Neural progenitor cell (in vitro differentiated cells): Measurements from ENCODE around the gene OSGIN1. TPM values are rescaled to one million over a fixed set of nuclear protein-coding genes. Genes with fewer than 3 reads are reported as not detected.
A peak's percentile ranks its signal among the peaks of the same experiment; 100 is the strongest.

Experiments
- DNase-seq: peaks from one replicate; pipeline ENCODE4 v3.0.0-alpha.2; 2016; ENCODE audit warnings: low spot score
- H2AFZ ChIP-seq: fragments of 200-600 bp; sonication (generic); replicated peaks from 2 replicates; pipeline ENCODE4 v1.6.1; 2016; ENCODE audit warnings: antibody characterized with exemption
- H3F3A ChIP-seq: fragments of 200-600 bp; sonication (generic); 2 replicates; pipeline ENCODE4 v1.6.1; 2016; ENCODE audit warnings: antibody characterized with exemption, low read depth
- H3K27ac ChIP-seq: fragments of 200-600 bp; sonication (generic); 2 replicates; pipeline ENCODE4 v1.5.1; 2016; ENCODE audit warnings: mild to moderate bottlenecking
- H3K27me3 ChIP-seq: fragments of 200-600 bp; sonication (generic); 2 replicates; pipeline ENCODE4 v1.6.1; 2016; ENCODE audit warnings: mild to moderate bottlenecking, moderate library complexity
- H3K36me3 ChIP-seq: fragments of 200-600 bp; sonication (generic); 2 replicates; pipeline ENCODE4 v1.5.1; 2016
- H3K4me1 ChIP-seq: fragments of 200-600 bp; sonication (generic); 2 replicates; pipeline ENCODE4 v1.6.1; 2016; ENCODE audit warnings: mixed run types
- H3K4me2 ChIP-seq: fragments of 200-600 bp; sonication (generic); 2 replicates; pipeline ENCODE4 v1.6.1; 2016
- H3K4me3 ChIP-seq: fragments of 200-600 bp; sonication (generic); 2 replicates; pipeline ENCODE4 v1.5.1; 2016
- H3K79me2 ChIP-seq: fragments of 200-600 bp; sonication (generic); 2 replicates; pipeline ENCODE4 v1.6.1; 2016; ENCODE audit warnings: low read depth
- H3K9ac ChIP-seq: fragments of 200-600 bp; sonication (generic); 2 replicates; pipeline ENCODE4 v1.6.1; 2016
- H3K9me3 ChIP-seq: fragments of 200-600 bp; sonication (generic); 2 replicates; pipeline ENCODE4 v1.5.1; 2016; ENCODE audit warnings: low read depth
- H4K20me1 ChIP-seq: fragments of 200-600 bp; sonication (generic); 2 replicates; pipeline ENCODE4 v1.6.1; 2016; ENCODE audit warnings: low read depth
- H3K27ac Mint-ChIP-seq: 3 replicates; pipeline ENCODE4 v1.8.0; 2021; ENCODE audit warnings: mixed read lengths
- H3K27me3 Mint-ChIP-seq: 2 replicates; pipeline ENCODE4 v1.8.0; 2022; ENCODE audit warnings: low read depth, mild to moderate bottlenecking, inconsistent platforms, moderate library complexity, mixed read lengths; ENCODE audit not compliant: insufficient read depth
- H3K36me3 Mint-ChIP-seq: 3 replicates; pipeline ENCODE4 v1.8.0; 2021; ENCODE audit warnings: mixed read lengths
- H3K4me1 Mint-ChIP-seq: 3 replicates; pipeline ENCODE4 v1.8.0; 2021; ENCODE audit warnings: mixed read lengths
- H3K4me3 Mint-ChIP-seq: 3 replicates; pipeline ENCODE4 v1.8.0; 2021; ENCODE audit warnings: mild to moderate bottlenecking, moderate library complexity, mixed read lengths
- H3K9me3 Mint-ChIP-seq: 3 replicates; pipeline ENCODE4 v1.8.0; 2020; ENCODE audit warnings: mixed read lengths
- CTCF ChIP-seq: fragments of 200-600 bp; sonication (generic); IDR thresholded peaks from 2 replicates; pipeline ENCODE4 v1.5.1; 2017; ENCODE audit warnings: antibody characterized with exemption, mild to moderate bottlenecking
- EZH2 ChIP-seq: fragments of 200-600 bp; sonication (generic); IDR thresholded peaks from 2 replicates; pipeline ENCODE4 v1.6.1; 2017; ENCODE audit warnings: antibody characterized with exemption, mild to moderate bottlenecking, moderate library complexity
- EZH2phosphoT487 ChIP-seq: fragments of 200-600 bp; sonication (generic); IDR thresholded peaks from 2 replicates; pipeline ENCODE4 v1.6.1; 2017; ENCODE audit warnings: antibody characterized with exemption
- total RNA-seq: library from RNA; depleted of rRNA; stranded (reverse); fragments of >200 nt; gene quantifications from 2 replicates; pipeline ENCODE4 v1.2.3, GENCODE V29; 2015; ENCODE audit warnings: low replicate concordance

OSGIN1 gene
- total RNA-seq, 1 donor from 2014 or later, result not detected

GRCh38 chr16:83907111-83907510, 45.9 kb upstream of the OSGIN1 start:
- peaks cover 61% of the 10 kb centered on the region for H3K4me1 Mint-ChIP-seq
- H3K36me3 Mint-ChIP-seq, result peaks cover 19% of the 10 kb centered on the region
- no peaks in the 10 kb centered on the region for H3K9me3 ChIP-seq
- no peaks in the 10 kb centered on the region for H3K79me2 ChIP-seq
- H3K27me3 ChIP-seq, result no peaks in the 10 kb centered on the region
- no peaks in the 10 kb centered on the region for H3K36me3 ChIP-seq
- DNase-seq, result no peak
- no peak overlapping the region for H3K4me3 Mint-ChIP-seq
- H3K9ac ChIP-seq, result no peak overlapping the region
- H3K4me2 ChIP-seq, result no peak overlapping the region
- H3F3A ChIP-seq, result peaks cover 17% of the 10 kb centered on the region
- H3K27ac ChIP-seq, result no peak overlapping the region
- no peaks in the 10 kb centered on the region for H4K20me1 ChIP-seq
- no peak for TF ChIP-seq EZH2phosphoT487
- no peak for TF ChIP-seq EZH2
- TF ChIP-seq CTCF, result no peak
- peaks cover 4% of the 10 kb centered on the region for H3K27me3 Mint-ChIP-seq
- peak overlapping the region; percentile 53 for H3K27ac Mint-ChIP-seq
- H3K9me3 Mint-ChIP-seq, result no peaks in the 10 kb centered on the region
- H3K4me3 ChIP-seq, result no peak overlapping the region
- H2AFZ ChIP-seq, result no peak overlapping the region
- peaks cover 20% of the 10 kb centered on the region for H3K4me1 ChIP-seq

- no peaks in the 10 kb centered on the region for H3K9me3 Mint-ChIP-seq
- peaks cover 4% of the 10 kb centered on the region for H3K27me3 Mint-ChIP-seq
- H3K36me3 Mint-ChIP-seq, result peaks cover 19% of the 10 kb centered on the region
- TF ChIP-seq EZH2phosphoT487, result no peak
- no peak for TF ChIP-seq EZH2
- no peak for TF ChIP-seq CTCF
- Histone ChIP-seq H3K4me3 (no peak overlapping the region), H3K4me2 (no peak overlapping the region), H4K20me1 (no peaks in the 10 kb centered on the region), H3K79me2 (no peaks in the 10 kb centered on the region), H3K27ac (no peak overlapping the region), H3K9me3 (no peaks in the 10 kb centered on the region), H3K36me3 (no peaks in the 10 kb centered on the region), H2AFZ (no peak overlapping the region), H3F3A (peaks cover 22% of the 10 kb centered on the region), H3K9ac (no peak overlapping the region), H3K27me3 (no peaks in the 10 kb centered on the region), H3K4me1 (peaks cover 24% of the 10 kb centered on the region)
- DNase-seq, result no peak
- H3K4me1 Mint-ChIP-seq, result peaks cover 64% of the 10 kb centered on the region
- peak overlapping the region; percentile 53 for H3K27ac Mint-ChIP-seq
- H3K4me3 Mint-ChIP-seq, result no peak overlapping the region
These were observed 45.3 kb upstream of the OSGIN1 start for GRCh38 chr16:83907631-83908250.

GRCh38 chr16:83908798-83909197, 44.2 kb upstream of the OSGIN1 start:
- peaks cover 24% of the 10 kb centered on the region for H3K36me3 Mint-ChIP-seq
- H3K4me3 Mint-ChIP-seq, result no peak overlapping the region
- no peaks in the 10 kb centered on the region for H3K9me3 Mint-ChIP-seq
- no peak for DNase-seq
- Histone ChIP-seq H3K79me2 (no peaks in the 10 kb centered on the region), H3K9ac (no peak overlapping the region), H4K20me1 (no peaks in the 10 kb centered on the region), H3K27me3 (no peaks in the 10 kb centered on the region), H3K4me3 (no peak overlapping the region), H3K27ac (no peak overlapping the region), H3K4me2 (no peak overlapping the region), H3K9me3 (no peaks in the 10 kb centered on the region), H3K36me3 (no peaks in the 10 kb centered on the region), H3F3A (peaks cover 25% of the 10 kb centered on the region), H3K4me1 (peaks cover 31% of the 10 kb centered on the region), H2AFZ (no peak overlapping the region)
- H3K4me1 Mint-ChIP-seq, result peaks cover 61% of the 10 kb centered on the region
- TF ChIP-seq EZH2phosphoT487 (no peak), EZH2 (no peak), CTCF (no peak)
- H3K27me3 Mint-ChIP-seq, result peaks cover 4% of the 10 kb centered on the region
- peak overlapping the region; percentile 90 for H3K27ac Mint-ChIP-seq
